ENCODE results near the gene CATSPERZ. TPM values are rescaled to one million over a fixed set of nuclear protein-coding genes. Genes with fewer than 3 reads are reported as not detected.

The CATSPERZ gene
- total and polyA plus RNA-seq, 10 donors, result 0.09 to 0.48 TPM; not detected in 8

- no peak overlapping the region for H3K4me3 ChIP-seq
- peak overlapping the region in 6 of 8 donors; percentile 15 to 64 (median 43) for H3K27ac ChIP-seq
- H3K27me3 ChIP-seq (replicated peaks in 1 of 7), result no peaks in the 10 kb centered on the region
- TF ChIP-seq, protein P1, sequence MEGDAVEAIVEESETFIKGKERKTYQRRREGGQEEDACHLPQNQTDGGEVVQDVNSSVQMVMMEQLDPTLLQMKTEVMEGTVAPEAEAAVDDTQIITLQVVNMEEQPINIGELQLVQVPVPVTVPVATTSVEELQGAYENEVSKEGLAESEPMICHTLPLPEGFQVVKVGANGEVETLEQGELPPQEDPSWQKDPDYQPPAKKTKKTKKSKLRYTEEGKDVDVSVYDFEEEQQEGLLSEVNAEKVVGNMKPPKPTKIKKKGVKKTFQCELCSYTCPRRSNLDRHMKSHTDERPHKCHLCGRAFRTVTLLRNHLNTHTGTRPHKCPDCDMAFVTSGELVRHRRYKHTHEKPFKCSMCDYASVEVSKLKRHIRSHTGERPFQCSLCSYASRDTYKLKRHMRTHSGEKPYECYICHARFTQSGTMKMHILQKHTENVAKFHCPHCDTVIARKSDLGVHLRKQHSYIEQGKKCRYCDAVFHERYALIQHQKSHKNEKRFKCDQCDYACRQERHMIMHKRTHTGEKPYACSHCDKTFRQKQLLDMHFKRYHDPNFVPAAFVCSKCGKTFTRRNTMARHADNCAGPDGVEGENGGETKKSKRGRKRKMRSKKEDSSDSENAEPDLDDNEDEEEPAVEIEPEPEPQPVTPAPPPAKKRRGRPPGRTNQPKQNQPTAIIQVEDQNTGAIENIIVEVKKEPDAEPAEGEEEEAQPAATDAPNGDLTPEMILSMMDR (IDR thresholded peaks at IDR 0.05 in 8 of 11, conservative IDR thresholded peaks at IDR 0.05 in 3 of 11), result no peak
- TF ChIP-seq POLR2A (IDR thresholded peaks at IDR 0.05) (no peak), POLR2AphosphoS5 (IDR thresholded peaks at IDR 0.05) (peak in 2 of 3 donors; percentile 43 to 54)
- whole genome bisulfite sequencing, 5 donors, result 41 to 58% (median 52%) methylated on average over 13 of the region's 13 CpGs
- H3K9me3 ChIP-seq, result no peaks in the 10 kb centered on the region
- no peak for DNase-seq
- intact Hi-C loops (cut with DNase I; ENCODE audit: low total_unique reads), result no loop called here
- peaks cover 0 to 12% (median 0%) of the 10 kb centered on the region in 6 donors for H3K36me3 ChIP-seq
- peaks cover 17 to 84% (median 43%) of the 10 kb centered on the region in 6 donors for H3K4me1 ChIP-seq
These were observed 34.9 kb downstream of the CATSPERZ start for GRCh38 chr11:64334764-64335735.

- Histone ChIP-seq H3K36me3 (peaks cover 0 to 12% (median 0%) of the 10 kb centered on the region in 6 donors), H3K4me1 (peaks cover 22 to 84% (median 48%) of the 10 kb centered on the region in 6 donors), H3K9me3 (no peaks in the 10 kb centered on the region), H3K27ac (no peak overlapping the region), H3K27me3 (replicated peaks in 1 of 7) (peaks cover 0 to 5% (median 0%) of the 10 kb centered on the region in 7 donors), H3K4me3 (no peak overlapping the region)
- WGBS, 5 donors, result 73 to 87% (median 77%) methylated on average over 8 of the region's 8 CpGs
- no peak for DNase-seq
- intact Hi-C loops (cut with DNase I; ENCODE audit: low total_unique reads), result no loop called here
- TF ChIP-seq POLR2AphosphoS5 (IDR thresholded peaks at IDR 0.05) (no peak), POLR2A (IDR thresholded peaks at IDR 0.05) (no peak)
- TF ChIP-seq, protein P1 (IDR thresholded peaks at IDR 0.05 in 8 of 11, conservative IDR thresholded peaks at IDR 0.05 in 3 of 11), result no peak
These were observed 37.5 kb downstream of the CATSPERZ start for GRCh38 chr11:64337538-64338249.

- Histone ChIP-seq H3K27me3 (replicated peaks in 1 of 7) (peaks cover 0 to 5% (median 0%) of the 10 kb centered on the region in 7 donors), H3K9me3 (no peaks in the 10 kb centered on the region), H3K4me1 (peaks cover 22 to 91% (median 54%) of the 10 kb centered on the region in 6 donors), H3K27ac (peak overlapping the region in 6 of 8 donors; percentile 71 to 95 (median 92)), H3K4me3 (peak overlapping the region in 1 of 8 donors; percentile 82), H3K36me3 (peaks cover 0 to 21% (median 4%) of the 10 kb centered on the region in 6 donors)
- WGBS, 5 donors, result 78 to 92% (median 83%) methylated on average over 8 of the region's 8 CpGs
- no peak for DNase-seq
- no peak for TF ChIP-seq POLR2A (IDR thresholded peaks at IDR 0.05)
- TF ChIP-seq, protein P1 (IDR thresholded peaks at IDR 0.05 in 8 of 11, conservative IDR thresholded peaks at IDR 0.05 in 3 of 11), result no peak
- no peak for TF ChIP-seq POLR2AphosphoS5 (IDR thresholded peaks at IDR 0.05)
- intact Hi-C loops (cut with DNase I; ENCODE audit: low total_unique reads), result no loop called here
These were observed 38.6 kb downstream of the CATSPERZ start for GRCh38 chr11:64338716-64339115.

Measured in spleen (tissue), 11 donors.